Mononuclear cell (primary cell): ENCODE measurements around the gene ZSCAN26. TPM values are rescaled to one million over a fixed set of nuclear protein-coding genes. Genes with fewer than 3 reads are reported as not detected.
A peak's percentile ranks its signal among the peaks of the same experiment; 100 is the strongest.

Source experiments
- H3K27me3 ChIP-seq: 2 replicates; pipeline ENCODE4 v1.6.0; 2011; ENCODE audit warnings: low read length, control low read depth; ENCODE audit not compliant: insufficient read depth
- H3K4me1 ChIP-seq: 2 replicates; pipeline ENCODE4 v1.5.1; 2011; ENCODE audit warnings: mild to moderate bottlenecking, low read length, control low read depth; ENCODE audit not compliant: insufficient read depth
- H3K4me3 ChIP-seq: 2 replicates; pipeline ENCODE4 v1.5.1; 2011; ENCODE audit warnings: mild to moderate bottlenecking, low read length, moderate library complexity
- H3K9me3 ChIP-seq: 2 replicates; pipeline ENCODE4 v1.5.1; 2011; ENCODE audit warnings: low read depth, mild to moderate bottlenecking, control low read depth, low read length
- total RNA-seq: library from RNA; depleted of rRNA; stranded (reverse); fragments of >200 nt; gene quantifications from one replicate; pipeline ENCODE4 v1.2.3, GENCODE V29; 2012

Gene ZSCAN26
- total RNA-seq, 1 donor: 12.4 TPM

DNA sequence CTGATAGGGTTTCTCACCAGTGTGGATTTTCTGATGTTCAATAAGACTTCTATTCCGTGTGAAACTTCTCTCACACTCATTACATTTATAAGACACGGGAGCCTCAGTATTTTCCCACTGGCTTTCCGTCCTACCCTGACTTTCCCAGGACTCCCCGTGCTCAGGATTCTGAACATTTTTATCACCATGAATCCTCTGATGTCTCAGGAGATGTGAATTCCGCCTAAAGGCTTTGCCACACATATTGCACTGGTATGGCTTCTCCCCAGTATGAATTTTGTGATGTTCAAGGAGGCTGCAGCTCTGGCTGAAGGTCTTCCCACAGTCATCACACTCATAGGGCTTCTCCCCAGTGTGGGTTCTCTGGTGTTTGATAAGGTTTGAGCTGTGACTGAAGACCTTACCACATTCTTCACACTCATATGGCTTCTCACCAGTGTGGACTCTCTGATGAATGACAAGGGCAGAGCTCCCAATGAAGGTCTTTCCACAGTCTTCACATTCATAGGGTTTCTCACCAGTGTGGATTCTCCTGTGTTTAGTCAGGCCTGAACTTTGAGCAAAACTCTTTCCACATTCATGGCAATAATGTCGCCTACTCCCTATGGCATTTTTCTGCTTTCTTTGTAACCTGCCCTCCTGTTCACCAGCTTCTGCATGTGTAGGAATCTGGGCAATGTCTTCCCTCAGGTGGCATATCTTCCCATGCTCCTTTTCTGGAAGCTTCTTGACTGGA, 21.6 kb upstream of the ZSCAN26 start:
- no peaks in the 10 kb centered on the region for H3K9me3 ChIP-seq
- peaks cover 3% of the 10 kb centered on the region for H3K4me1 ChIP-seq
- H3K27me3 ChIP-seq: no peaks in the 10 kb centered on the region
- H3K4me3 ChIP-seq: no peak overlapping the region

DNA sequence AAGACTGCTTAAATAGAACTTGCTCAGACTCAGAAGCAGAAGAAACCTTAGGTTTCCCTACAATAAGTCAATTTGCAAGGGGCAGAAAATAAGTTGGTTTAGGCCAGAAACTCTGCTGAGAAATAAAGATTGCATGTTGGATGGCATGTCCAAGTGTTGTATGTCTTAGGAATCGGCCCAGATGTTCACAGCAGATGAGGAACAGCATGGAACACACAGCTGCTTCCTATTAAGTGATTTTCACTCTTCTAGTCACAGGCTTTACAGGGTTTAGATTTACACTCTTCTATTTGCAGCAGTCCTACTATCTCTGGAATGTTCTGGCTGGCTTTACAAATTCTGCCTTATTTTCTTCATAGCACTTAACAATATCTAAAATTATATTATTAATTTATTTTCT, 18.0 kb upstream of the ZSCAN26 start:
- no peaks in the 10 kb centered on the region for H3K27me3 ChIP-seq
- peaks cover 27% of the 10 kb centered on the region for H3K4me1 ChIP-seq
- no peak overlapping the region for H3K4me3 ChIP-seq
- no peaks in the 10 kb centered on the region for H3K9me3 ChIP-seq

DNA sequence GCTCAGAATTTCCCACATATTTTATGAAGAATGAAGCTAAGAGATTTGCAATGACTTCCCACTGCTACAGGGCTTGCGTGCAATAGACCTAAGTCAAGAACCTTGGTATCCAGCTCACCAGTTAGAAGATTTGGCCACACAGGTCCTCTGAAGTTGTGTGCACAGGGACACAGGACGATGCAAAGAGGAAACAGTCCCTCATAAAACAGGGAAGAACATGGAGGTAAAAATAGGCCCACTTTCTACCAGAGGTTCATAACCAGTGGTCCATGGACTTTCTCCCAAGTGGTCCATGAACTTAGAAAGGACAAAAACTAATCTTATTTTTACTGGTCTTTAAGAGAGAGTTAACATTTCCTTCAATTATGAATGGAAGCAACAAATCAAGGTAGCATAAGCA, 16.2 kb upstream of the ZSCAN26 start:
- Histone ChIP-seq H3K4me1 (peaks cover 27% of the 10 kb centered on the region), H3K27me3 (no peaks in the 10 kb centered on the region), H3K4me3 (no peak overlapping the region), H3K9me3 (no peaks in the 10 kb centered on the region)

DNA sequence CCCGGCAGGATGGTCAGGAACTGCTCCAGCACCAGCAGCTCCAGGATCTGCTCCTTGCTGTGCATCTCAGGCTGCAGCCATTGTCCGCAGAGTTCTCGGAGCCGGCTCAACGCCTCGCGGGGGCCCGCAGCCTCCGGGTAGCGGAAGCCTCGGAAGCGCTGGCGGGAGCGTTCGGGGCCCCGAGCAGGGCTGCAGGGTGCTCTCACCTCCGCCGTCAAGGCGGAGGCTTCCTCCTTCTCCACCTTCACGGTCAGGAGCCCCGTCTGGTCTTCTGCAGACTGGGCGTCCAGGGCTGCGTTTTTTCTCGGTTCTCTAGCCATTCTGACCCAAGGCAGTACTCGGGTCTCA, 15.3 kb upstream of the ZSCAN26 start:
- no peaks in the 10 kb centered on the region for H3K9me3 ChIP-seq
- H3K27me3 ChIP-seq: peaks cover 7% of the 10 kb centered on the region
- H3K4me1 ChIP-seq: peaks cover 27% of the 10 kb centered on the region
- H3K4me3 ChIP-seq: peak overlapping the region; percentile 73

DNA sequence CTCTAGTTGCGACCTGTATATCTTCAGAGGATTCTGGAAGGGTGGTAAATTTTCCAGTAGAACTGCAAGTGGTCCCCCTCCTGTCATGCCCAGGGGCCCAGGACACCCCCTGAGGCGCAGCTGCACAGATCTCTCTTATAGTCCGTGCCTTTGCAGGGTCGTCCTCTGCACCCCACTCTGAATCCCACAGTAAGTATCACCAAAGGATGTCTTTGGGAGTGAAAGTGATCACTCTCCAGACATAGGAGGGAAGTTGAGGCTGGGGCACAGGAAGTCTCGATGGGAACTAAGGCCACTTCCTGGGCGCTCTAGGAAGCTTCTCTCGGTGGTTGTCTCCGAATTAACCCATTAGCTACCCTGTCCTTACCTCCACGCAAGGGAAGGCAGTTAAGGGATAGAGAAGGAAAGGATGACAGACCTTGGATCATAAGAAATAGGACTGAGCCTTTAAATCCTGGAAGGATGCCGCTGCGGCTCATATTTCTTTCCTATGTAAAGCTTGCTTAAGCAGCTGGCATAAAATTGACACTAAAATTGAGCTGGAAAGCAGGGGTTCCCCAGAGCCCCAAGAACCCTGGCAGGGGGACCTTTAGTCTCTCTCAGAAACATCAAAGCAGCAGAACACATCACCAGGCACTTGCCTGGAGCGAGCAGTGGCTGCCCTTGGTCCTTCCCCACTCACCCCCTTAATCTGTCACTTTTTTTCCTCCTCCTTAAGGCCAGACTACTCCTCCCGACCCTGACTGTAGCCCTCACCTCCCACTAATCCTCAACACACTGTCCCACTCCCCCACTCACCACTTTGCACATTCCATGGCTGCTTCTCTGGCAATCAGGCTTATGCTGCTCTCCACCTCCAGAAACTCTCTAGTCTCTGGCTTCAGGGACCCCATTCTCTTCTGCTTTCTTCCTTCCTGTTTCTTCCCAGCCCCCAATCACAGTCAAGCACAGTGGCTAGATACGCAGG, 14.7 kb upstream of the ZSCAN26 start, which contains the start of gene ZKSCAN4:
TSS of gene ZKSCAN4 (minus strand) at position 261 of the 967 bp plus-strand sequence. CDS start 289 bp downstream, outside the sequence.
- Histone ChIP-seq H3K4me1 (peaks cover 27% of the 10 kb centered on the region), H3K4me3 (peak within 1 kb of the TSS; percentile 73), H3K9me3 (no peaks in the 10 kb centered on the region), H3K27me3 (peaks cover 7% of the 10 kb centered on the region)

DNA sequence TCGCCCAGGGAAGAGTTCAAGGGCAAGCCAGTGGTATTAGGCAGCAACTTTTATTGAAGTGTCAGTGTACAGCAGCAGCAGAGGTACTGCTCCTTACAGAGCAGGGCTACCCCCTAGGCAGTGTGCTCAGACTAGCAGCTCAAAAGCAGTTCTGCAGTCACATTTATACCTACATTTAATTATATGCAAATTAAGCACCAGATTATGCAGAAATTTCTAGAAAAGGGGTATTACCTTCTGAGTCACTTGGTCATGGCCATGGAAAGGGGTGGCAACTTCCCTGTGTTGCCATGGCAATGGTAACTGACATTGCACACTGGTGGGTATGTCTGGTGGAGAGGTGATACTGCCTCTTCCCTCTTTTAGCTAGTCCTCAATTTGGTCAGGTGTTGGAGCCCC, 12.8 kb upstream of the ZSCAN26 start:
- Histone ChIP-seq H3K27me3 (peaks cover 7% of the 10 kb centered on the region), H3K4me3 (no peak overlapping the region), H3K4me1 (peaks cover 27% of the 10 kb centered on the region), H3K9me3 (no peaks in the 10 kb centered on the region)

DNA sequence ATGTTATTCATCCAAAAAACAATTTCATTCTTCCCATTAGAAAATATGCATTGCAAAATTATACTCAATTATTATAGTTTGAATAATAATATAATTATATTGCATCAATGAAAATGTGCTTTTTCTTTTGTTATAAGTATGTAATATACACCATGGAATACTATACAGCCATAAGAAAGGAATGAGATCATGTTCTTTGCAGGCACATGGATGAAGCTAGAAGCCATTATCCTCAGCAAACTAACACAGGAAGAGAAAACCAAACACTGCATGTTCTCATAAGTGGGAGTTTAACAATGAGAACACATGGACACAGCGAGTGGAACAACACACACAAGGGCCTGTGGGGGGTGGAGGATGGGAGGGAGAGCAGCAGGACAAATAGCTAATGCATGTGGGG, 9.9 kb upstream of the ZSCAN26 start:
- Histone ChIP-seq H3K27me3 (peaks cover 9% of the 10 kb centered on the region), H3K9me3 (no peaks in the 10 kb centered on the region), H3K4me1 (peaks cover 16% of the 10 kb centered on the region), H3K4me3 (no peak overlapping the region)

DNA sequence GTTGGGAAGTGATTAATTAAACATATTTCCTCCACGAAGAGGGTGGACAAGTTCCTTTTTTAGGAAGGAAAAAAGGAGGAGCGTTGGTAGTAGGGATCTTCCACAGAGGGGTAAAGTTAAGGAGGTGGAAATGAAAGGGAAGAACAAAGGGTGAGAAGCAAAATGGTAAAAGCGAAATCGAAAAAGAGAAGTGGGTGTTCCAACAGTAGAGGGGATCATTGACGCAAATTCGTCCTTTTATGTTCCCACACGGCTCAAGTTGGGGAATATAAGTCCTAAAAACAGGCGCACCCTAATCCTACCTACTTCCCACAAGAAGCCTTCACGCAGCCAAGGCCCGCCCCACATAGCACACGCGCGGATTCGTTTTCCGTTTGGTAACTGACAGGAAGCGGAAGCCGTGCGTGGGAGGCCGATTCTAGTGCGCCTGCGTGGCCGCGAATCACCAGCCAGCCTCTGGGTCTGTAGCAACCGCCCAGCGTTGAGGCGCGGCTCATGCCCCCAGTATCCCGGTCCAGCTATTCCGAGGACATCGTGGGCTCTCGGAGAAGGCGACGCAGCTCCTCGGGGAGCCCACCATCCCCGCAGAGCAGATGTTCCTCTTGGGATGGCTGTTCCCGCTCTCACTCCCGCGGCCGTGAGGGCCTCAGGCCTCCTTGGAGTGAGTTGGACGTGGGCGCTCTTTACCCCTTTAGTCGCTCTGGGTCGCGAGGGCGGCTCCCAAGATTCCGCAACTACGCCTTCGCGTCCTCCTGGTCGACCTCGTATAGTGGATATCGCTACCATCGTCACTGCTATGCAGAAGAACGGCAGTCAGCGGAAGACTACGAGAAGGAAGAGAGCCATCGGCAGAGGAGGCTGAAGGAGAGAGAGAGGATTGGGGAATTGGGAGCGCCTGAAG, 7.8 kb upstream of the ZSCAN26 start, which contains the start of gene NKAPL:
TSS of gene NKAPL (plus strand) at position 421 of the 901 bp plus-strand sequence. CDS start at position 496, 75 bp downstream.
- H3K9me3 ChIP-seq: no peaks in the 10 kb centered on the region
- peaks cover 4% of the 10 kb centered on the region for H3K4me1 ChIP-seq
- H3K4me3 ChIP-seq: peak within 1 kb of the TSS; percentile 22
- H3K27me3 ChIP-seq: peaks cover 9% of the 10 kb centered on the region

DNA sequence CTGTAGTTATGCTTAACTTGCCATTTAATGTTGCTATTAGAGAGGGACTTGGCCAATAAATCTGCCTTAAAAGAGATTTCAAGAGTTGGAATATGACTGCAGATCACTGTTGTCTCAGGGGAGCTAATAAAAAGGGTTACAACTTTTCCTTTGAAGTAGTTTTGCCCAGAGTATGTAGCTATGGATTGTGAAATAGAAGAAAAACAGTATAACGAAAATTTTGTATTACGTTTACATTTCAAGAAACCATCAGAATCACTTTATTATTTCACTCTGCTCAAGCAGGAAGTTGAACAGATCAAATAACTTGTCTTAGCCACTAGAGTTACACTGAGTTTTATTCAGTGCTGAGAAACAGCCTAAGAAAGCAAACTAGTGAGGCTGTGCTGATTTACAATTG, 3.0 kb upstream of the ZSCAN26 start:
- H3K4me1 ChIP-seq: peaks cover 14% of the 10 kb centered on the region
- H3K27me3 ChIP-seq: peaks cover 3% of the 10 kb centered on the region
- no peaks in the 10 kb centered on the region for H3K9me3 ChIP-seq
- no peak overlapping the region for H3K4me3 ChIP-seq

DNA sequence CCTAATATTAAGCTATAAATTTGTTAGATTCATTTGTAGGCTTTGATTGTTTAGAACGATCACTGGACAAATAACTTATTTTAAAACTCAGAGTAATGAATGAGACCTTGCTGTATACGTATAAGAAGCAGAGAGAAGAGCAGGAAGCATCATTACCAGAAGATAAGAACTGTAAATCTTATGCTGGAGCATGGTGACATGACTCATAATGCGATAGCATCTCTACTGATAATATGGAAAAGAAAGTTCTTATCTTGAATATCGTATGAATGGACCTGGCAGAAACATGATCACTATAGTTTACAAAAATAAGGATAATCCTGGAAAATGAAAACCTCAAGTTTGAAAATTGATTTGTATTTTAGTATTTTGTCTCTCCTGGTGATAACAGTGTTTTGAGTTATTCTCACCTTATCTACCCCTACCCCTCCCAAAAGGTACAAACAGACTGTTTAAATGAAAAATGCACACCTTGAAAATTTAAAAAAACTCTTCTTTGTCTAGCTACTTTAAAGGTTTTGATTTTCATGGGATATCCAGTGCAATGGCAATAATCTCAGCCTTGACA, 2.0 kb upstream of the ZSCAN26 start:
- H3K27me3 ChIP-seq: peaks cover 3% of the 10 kb centered on the region
- no peaks in the 10 kb centered on the region for H3K9me3 ChIP-seq
- no peak overlapping the region for H3K4me3 ChIP-seq
- peaks cover 10% of the 10 kb centered on the region for H3K4me1 ChIP-seq

DNA sequence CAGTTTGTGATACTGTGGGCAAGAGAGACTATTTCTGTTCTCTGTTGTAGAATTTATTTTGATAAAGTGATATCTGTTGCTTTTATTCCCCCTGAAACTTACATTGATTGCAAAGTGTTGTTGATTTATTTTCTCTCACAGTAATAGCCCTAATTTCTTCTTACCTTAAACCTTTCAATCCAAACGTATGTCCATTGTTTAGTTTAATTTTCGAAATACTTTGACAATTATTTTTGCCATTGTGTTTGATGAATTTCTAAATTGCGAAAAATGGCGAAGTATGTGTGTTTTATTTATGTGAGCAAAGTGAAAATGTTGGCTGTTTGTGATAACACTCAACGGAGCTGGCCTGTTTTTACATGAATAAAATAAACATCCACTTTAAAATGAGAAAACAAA, 381 bp upstream of the ZSCAN26 start:
- Histone ChIP-seq H3K4me3 (peak overlapping the region; percentile 65), H3K9me3 (no peaks in the 10 kb centered on the region), H3K4me1 (peaks cover 10% of the 10 kb centered on the region), H3K27me3 (no peaks in the 10 kb centered on the region)

DNA sequence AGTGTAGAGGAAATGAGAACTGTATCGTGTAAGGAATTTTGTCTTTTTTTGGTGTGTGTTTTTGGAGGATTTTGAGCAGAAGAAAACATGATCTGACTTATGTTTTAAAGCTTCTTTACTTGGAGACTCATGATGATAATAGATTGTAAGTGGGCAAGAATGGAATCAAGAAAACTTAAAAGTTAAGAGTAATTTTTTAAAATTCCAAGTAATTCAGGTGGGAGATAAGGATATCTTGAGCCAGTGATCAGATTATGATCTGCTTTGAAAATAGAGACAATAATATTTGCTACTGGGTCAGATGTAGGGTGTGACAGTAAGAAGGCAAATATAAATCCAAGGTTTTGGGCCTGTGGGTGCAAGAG, 734 bp downstream of the ZSCAN26 start:
- H3K4me3 ChIP-seq: peak overlapping the region; percentile 65
- peaks cover 10% of the 10 kb centered on the region for H3K4me1 ChIP-seq
- no peaks in the 10 kb centered on the region for H3K9me3 ChIP-seq
- H3K27me3 ChIP-seq: no peaks in the 10 kb centered on the region

DNA sequence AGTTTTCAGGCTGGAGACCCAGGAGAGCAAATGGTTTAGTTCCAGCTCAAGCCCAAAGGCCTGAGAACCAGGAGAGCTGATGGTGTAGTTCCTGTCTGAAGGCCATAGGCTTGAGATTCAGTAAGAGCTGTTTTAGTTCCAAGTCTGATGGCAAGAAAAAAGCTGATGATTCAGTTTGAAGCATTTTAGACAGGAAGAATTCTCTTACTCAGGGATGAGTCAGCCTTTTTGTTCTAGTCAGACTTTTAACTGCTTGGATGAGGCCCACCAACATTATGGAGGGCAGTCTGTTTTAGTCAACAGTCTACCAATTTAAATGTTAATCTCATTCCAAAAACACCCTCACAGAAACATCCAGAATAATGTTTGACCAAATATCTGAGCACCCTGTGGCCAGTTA, 2.5 kb downstream of the ZSCAN26 start:
- Histone ChIP-seq H3K9me3 (no peaks in the 10 kb centered on the region), H3K4me1 (peaks cover 13% of the 10 kb centered on the region), H3K27me3 (no peaks in the 10 kb centered on the region), H3K4me3 (no peak overlapping the region)

DNA sequence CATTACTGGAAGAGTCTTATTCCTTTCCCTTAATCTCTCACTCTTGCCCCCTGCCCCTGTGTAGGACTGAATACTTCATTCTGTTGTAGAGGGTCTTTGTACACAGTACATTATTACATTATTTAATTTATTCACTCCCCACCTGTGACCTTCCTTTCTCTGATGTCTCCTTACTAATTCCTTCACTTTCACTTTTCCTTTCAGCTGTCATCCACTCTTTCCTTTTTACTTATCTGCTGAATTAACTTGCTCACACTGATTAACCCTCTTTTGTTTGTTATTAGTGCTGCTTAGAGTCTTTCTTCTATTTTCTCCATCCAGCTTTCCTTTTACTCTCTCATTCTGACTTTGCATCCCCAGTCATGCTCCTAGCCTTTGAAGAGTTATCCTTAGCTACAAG, 7.9 kb downstream of the ZSCAN26 start:
- Histone ChIP-seq H3K9me3 (no peaks in the 10 kb centered on the region), H3K27me3 (no peaks in the 10 kb centered on the region), H3K4me1 (peaks cover 4% of the 10 kb centered on the region), H3K4me3 (no peak overlapping the region)
